IPS-15b (cell line): Measurements from ENCODE around the gene TSPAN4.

Experiments
- H3K27me3 ChIP-seq: one replicate; pipeline ENCODE4 v1.6.1; 2013; ENCODE audit warnings: low read length; ENCODE audit not compliant: control insufficient read depth, insufficient read depth
- H3K36me3 ChIP-seq: one replicate; pipeline ENCODE4 v1.6.1; 2013; ENCODE audit warnings: low read length; ENCODE audit not compliant: control insufficient read depth, insufficient read depth
- H3K4me1 ChIP-seq: one replicate; pipeline ENCODE4 v1.6.1; 2013; ENCODE audit warnings: mild to moderate bottlenecking, low read length; ENCODE audit not compliant: control insufficient read depth, insufficient read depth
- H3K4me3 ChIP-seq: one replicate; pipeline ENCODE4 v1.5.1; 2013; ENCODE audit warnings: low read depth, low read length
- H3K9ac ChIP-seq: one replicate; pipeline ENCODE4 v1.6.1; 2013; ENCODE audit warnings: low read depth, mild to moderate bottlenecking, low read length
- H3K9me3 ChIP-seq: one replicate; pipeline ENCODE4 v1.6.1; 2013; ENCODE audit warnings: mild to moderate bottlenecking, low read length; ENCODE audit not compliant: control insufficient read depth, insufficient read depth

Gene TSPAN4

GRCh38 chr11:895331-896110 is 52.9 kb downstream of the TSPAN4 start:
- Histone ChIP-seq H3K9me3 (no peaks in the 10 kb centered on the region), H3K4me3 (no peak overlapping the region), H3K9ac (no peak overlapping the region), H3K36me3 (peaks cover 32% of the 10 kb centered on the region), H3K27me3 (no peaks in the 10 kb centered on the region), H3K4me1 (no peaks in the 10 kb centered on the region)

- no peak overlapping the region for H3K9ac ChIP-seq
- H3K4me3 ChIP-seq, result no peak overlapping the region
- H3K27me3 ChIP-seq, result no peaks in the 10 kb centered on the region
- peaks cover 51% of the 10 kb centered on the region for H3K36me3 ChIP-seq
- no peaks in the 10 kb centered on the region for H3K4me1 ChIP-seq
- no peaks in the 10 kb centered on the region for H3K9me3 ChIP-seq
Measured at GRCh38 chr11:897253-898142, 54.8 kb downstream of the TSPAN4 start.

GRCh38 chr11:898143-898511 is 55.5 kb downstream of the TSPAN4 start:
- Histone ChIP-seq H3K4me1 (no peaks in the 10 kb centered on the region), H3K9me3 (no peaks in the 10 kb centered on the region), H3K9ac (no peak overlapping the region), H3K27me3 (no peaks in the 10 kb centered on the region), H3K36me3 (peaks cover 58% of the 10 kb centered on the region), H3K4me3 (no peak overlapping the region)

- Histone ChIP-seq H3K36me3 (peaks cover 61% of the 10 kb centered on the region), H3K4me1 (no peaks in the 10 kb centered on the region), H3K27me3 (no peaks in the 10 kb centered on the region)
Measured at GRCh38 chr11:898540-899190, 56.0 kb downstream of the TSPAN4 start.

GRCh38 chr11:899724-900123 is 57.1 kb downstream of the TSPAN4 start:
- no peaks in the 10 kb centered on the region for H3K27me3 ChIP-seq
- H3K36me3 ChIP-seq, result peaks cover 69% of the 10 kb centered on the region

More at GRCh38 chr11:898540-899190, 56.0 kb downstream of the TSPAN4 start:
- no peak overlapping the region for H3K9ac ChIP-seq
- no peak overlapping the region for H3K4me3 ChIP-seq
- no peaks in the 10 kb centered on the region for H3K9me3 ChIP-seq

GRCh38 chr11:900545-900944 is 57.9 kb downstream of the TSPAN4 start:
- Histone ChIP-seq H3K36me3 (peaks cover 68% of the 10 kb centered on the region), H3K4me1 (no peaks in the 10 kb centered on the region)

More at GRCh38 chr11:899724-900123, 57.1 kb downstream of the TSPAN4 start:
- Histone ChIP-seq H3K4me3 (no peak overlapping the region), H3K4me1 (no peaks in the 10 kb centered on the region), H3K9me3 (no peaks in the 10 kb centered on the region), H3K9ac (no peak overlapping the region)

GRCh38 chr11:901452-902061 is 58.9 kb downstream of the TSPAN4 start:
- H3K4me1 ChIP-seq, result no peaks in the 10 kb centered on the region
- peaks cover 68% of the 10 kb centered on the region for H3K36me3 ChIP-seq
- H3K9ac ChIP-seq, result no peak overlapping the region
- no peak overlapping the region for H3K4me3 ChIP-seq
- no peaks in the 10 kb centered on the region for H3K9me3 ChIP-seq
- H3K27me3 ChIP-seq, result no peaks in the 10 kb centered on the region

More at GRCh38 chr11:900545-900944, 57.9 kb downstream of the TSPAN4 start:
- Histone ChIP-seq H3K9me3 (no peaks in the 10 kb centered on the region), H3K4me3 (no peak overlapping the region), H3K27me3 (no peaks in the 10 kb centered on the region), H3K9ac (no peak overlapping the region)

- Histone ChIP-seq H3K9me3 (no peaks in the 10 kb centered on the region), H3K4me1 (no peaks in the 10 kb centered on the region), H3K27me3 (no peaks in the 10 kb centered on the region), H3K36me3 (peaks cover 56% of the 10 kb centered on the region), H3K9ac (no peak overlapping the region), H3K4me3 (no peak overlapping the region)
Measured at GRCh38 chr11:904380-904779, 61.7 kb downstream of the TSPAN4 start.

GRCh38 chr11:905952-906351 is 63.3 kb downstream of the TSPAN4 start:
- Histone ChIP-seq H3K36me3 (peaks cover 41% of the 10 kb centered on the region), H3K9ac (no peak overlapping the region), H3K9me3 (no peaks in the 10 kb centered on the region), H3K4me3 (no peak overlapping the region), H3K27me3 (no peaks in the 10 kb centered on the region), H3K4me1 (no peaks in the 10 kb centered on the region)

GRCh38 chr11:907668-908067 is 65.0 kb downstream of the TSPAN4 start:
- Histone ChIP-seq H3K4me1 (no peaks in the 10 kb centered on the region), H3K9ac (no peak overlapping the region), H3K9me3 (no peaks in the 10 kb centered on the region), H3K4me3 (no peak overlapping the region), H3K36me3 (peaks cover 23% of the 10 kb centered on the region), H3K27me3 (no peaks in the 10 kb centered on the region)

GRCh38 chr11:908273-908672 is 65.6 kb downstream of the TSPAN4 start:
- Histone ChIP-seq H3K4me3 (no peak overlapping the region), H3K9ac (no peak overlapping the region), H3K36me3 (peaks cover 17% of the 10 kb centered on the region), H3K4me1 (no peaks in the 10 kb centered on the region), H3K27me3 (no peaks in the 10 kb centered on the region), H3K9me3 (no peaks in the 10 kb centered on the region)
